Colonic mucosa (tissue), 4 donors: ENCODE results near the gene NPR3. TPM values are rescaled to one million over a fixed set of nuclear protein-coding genes. Genes with fewer than 3 reads are reported as not detected.

Source experiments
- DNase-seq: peaks from one replicate; pipeline ENCODE4 v3.0.0-alpha.2; 2020
- H3K27ac ChIP-seq: fragments of 200-600 bp; one replicate; pipeline ENCODE4 v1.8.0; 2021
- H3K27me3 ChIP-seq: fragments of 200-600 bp; one replicate; pipeline ENCODE4 v1.8.0; 2021
- H3K36me3 ChIP-seq: fragments of 200-600 bp; one replicate; pipeline ENCODE4 v1.8.0; 2021
- H3K4me1 ChIP-seq: fragments of 200-600 bp; one replicate; pipeline ENCODE4 v1.8.0; 2021; ENCODE audit warnings: mild to moderate bottlenecking
- H3K4me3 ChIP-seq: fragments of 200-600 bp; one replicate; pipeline ENCODE4 v1.8.0; 2021
- H3K9ac ChIP-seq, 2 donors: one replicate each; pipeline ENCODE4 v1.7.0; 2013; ENCODE audit warnings: control low read depth in 2 of 2, low read depth in 2 of 2, low read length in 2 of 2
- H3K9me3 ChIP-seq: fragments of 200-600 bp; one replicate; pipeline ENCODE4 v1.8.0; 2021
- CTCF ChIP-seq: fragments of 200-600 bp; IDR thresholded peaks from one replicate; pipeline ENCODE4 v1.8.0; 2022; ENCODE audit warnings: antibody characterized with exemption, mild to moderate bottlenecking
- intact Hi-C: fragments of 100-400 bp; cut with DNase I; formaldehyde crosslinking; loops from one replicate; pipeline ENCODE4 v1.14.1; 2022
- total RNA-seq, 2 donors: library from RNA; stranded (reverse); fragmentation: NEBNext Ultra II Directional in 1 of 2; extraction: Animal tissue kit (Norgen Biotek cat#: 25700) in 1 of 2; gene quantifications; one replicate each; pipeline ENCODE4 v1.2.1, GENCODE V29; 2021
- donor health status: healthy.
- donor health status: DM: no; HTN: no; CAD: no.
- donor health status: DM: no; HTN: no; CAD: no.

The NPR3 gene
- total RNA-seq, 2 donors from 2014 or later, result 0.20 to 3.0 TPM

- Histone ChIP-seq H3K4me3 (no peak overlapping the region), H3K27ac (no peak overlapping the region), H3K4me1 (no peaks in the 10 kb centered on the region), H3K9me3 (no peaks in the 10 kb centered on the region), H3K9ac (no peak overlapping the region), H3K36me3 (no peaks in the 10 kb centered on the region), H3K27me3 (no peaks in the 10 kb centered on the region)
- no peak for TF ChIP-seq CTCF
- intact Hi-C loops, result no loop called here
- DNase-seq, result no peak
These were observed 62.8 kb downstream of the NPR3 start for GRCh38 chr5:32773944-32774343.

- no peak overlapping the region for H3K27ac ChIP-seq
- no peaks in the 10 kb centered on the region for H3K27me3 ChIP-seq
- intact Hi-C loops, result no loop called here
- no peaks in the 10 kb centered on the region for H3K36me3 ChIP-seq
- no peaks in the 10 kb centered on the region for H3K9me3 ChIP-seq
- no peak overlapping the region for H3K9ac ChIP-seq
- no peak overlapping the region for H3K4me3 ChIP-seq
- H3K4me1 ChIP-seq, result no peaks in the 10 kb centered on the region
- DNase-seq, result no peak
- TF ChIP-seq CTCF, result no peak
These were observed 65.1 kb downstream of the NPR3 start for GRCh38 chr5:32776200-32776599.

GRCh38 chr5:32777222-32777621, 66.1 kb downstream of the NPR3 start:
- Histone ChIP-seq H3K4me3 (no peak overlapping the region), H3K9me3 (no peaks in the 10 kb centered on the region), H3K36me3 (no peaks in the 10 kb centered on the region), H3K27me3 (no peaks in the 10 kb centered on the region), H3K27ac (no peak overlapping the region), H3K4me1 (no peaks in the 10 kb centered on the region), H3K9ac (no peak overlapping the region)
- intact Hi-C loops, result no loop called here
- TF ChIP-seq CTCF, result no peak
- DNase-seq, result no peak

- no peaks in the 10 kb centered on the region for H3K4me1 ChIP-seq
- no peak overlapping the region for H3K4me3 ChIP-seq
- no peak overlapping the region for H3K9ac ChIP-seq
- H3K27ac ChIP-seq, result no peak overlapping the region
- no peak for DNase-seq
- no peaks in the 10 kb centered on the region for H3K36me3 ChIP-seq
- no peaks in the 10 kb centered on the region for H3K9me3 ChIP-seq
- TF ChIP-seq CTCF, result no peak
- no peaks in the 10 kb centered on the region for H3K27me3 ChIP-seq
- intact Hi-C loops, result no loop called here
These were observed 66.6 kb downstream of the NPR3 start for GRCh38 chr5:32777733-32778132.

GRCh38 chr5:32778403-32778802, 67.3 kb downstream of the NPR3 start:
- no peaks in the 10 kb centered on the region for H3K4me1 ChIP-seq
- intact Hi-C loops, result no loop called here
- H3K9ac ChIP-seq, result no peak overlapping the region
- DNase-seq, result no peak
- H3K27ac ChIP-seq, result no peak overlapping the region
- no peaks in the 10 kb centered on the region for H3K36me3 ChIP-seq
- H3K4me3 ChIP-seq, result no peak overlapping the region
- H3K9me3 ChIP-seq, result no peaks in the 10 kb centered on the region
- no peak for TF ChIP-seq CTCF
- H3K27me3 ChIP-seq, result no peaks in the 10 kb centered on the region
